Measurements from ENCODE around the gene SFT2D2.

- no peak for TF ChIP-seq CTCF (IDR thresholded peaks at IDR 0.05)
- no peak for TF ChIP-seq POLR2A (IDR thresholded peaks at IDR 0.05)
- no peak for TF ChIP-seq POLR2AphosphoS5 (IDR thresholded peaks at IDR 0.05)
Observed at GRCh38 chr1:168199056-168199455, 26.7 kb upstream of the SFT2D2 start.
